GM12891 (cell line): Measurements from ENCODE around the gene NBAS.

Experiments
- POLR2A ChIP-seq: IDR thresholded peaks from 2 replicates; pipeline ENCODE4 v1.6.1; 2011; ENCODE audit warnings: low read depth, low read length, control low read depth
- POLR2AphosphoS5 ChIP-seq: IDR thresholded peaks from 2 replicates; pipeline ENCODE4 v1.6.1; 2011; ENCODE audit warnings: low read depth, low read length, control low read depth
- SPI1 ChIP-seq: IDR thresholded peaks from 2 replicates; pipeline ENCODE4 v1.6.1; 2011; ENCODE audit warnings: low read depth, low read length, control low read depth

DNA sequence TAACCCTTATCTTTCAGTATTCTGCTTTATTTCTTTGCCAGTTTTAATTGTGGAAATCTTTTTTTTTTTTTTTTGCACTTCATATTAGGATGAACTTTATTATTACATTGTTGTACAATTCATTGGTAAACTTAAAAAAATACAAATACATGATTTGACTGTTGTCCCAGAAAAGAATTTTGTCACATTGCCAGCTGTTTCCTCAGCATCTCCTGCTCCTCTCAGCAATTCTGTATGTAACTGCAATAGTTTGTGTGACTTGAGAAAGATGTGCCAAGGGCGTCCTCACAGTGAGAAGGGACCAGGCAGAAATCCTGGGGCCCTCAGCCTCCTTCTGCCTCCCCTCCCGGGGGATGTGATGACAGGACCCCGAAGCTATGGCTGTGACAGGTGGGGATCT, 254.4 kb downstream of the NBAS start:
- TF ChIP-seq POLR2A (no peak), POLR2AphosphoS5 (no peak), SPI1 (no peak)
